Measurements from ENCODE around the gene HECA. TPM values are rescaled to one million over a fixed set of nuclear protein-coding genes. Genes with fewer than 3 reads are reported as not detected.
"Not testable (repeated sequence)": the region's sequence is repeated elsewhere in the genome, so short reads cannot be mapped to it uniquely, and the experiment has no call there.

Gene HECA
- polyA plus RNA-seq, 3 donors = 14.4 to 17.4 (median 16.0) TPM

DNA sequence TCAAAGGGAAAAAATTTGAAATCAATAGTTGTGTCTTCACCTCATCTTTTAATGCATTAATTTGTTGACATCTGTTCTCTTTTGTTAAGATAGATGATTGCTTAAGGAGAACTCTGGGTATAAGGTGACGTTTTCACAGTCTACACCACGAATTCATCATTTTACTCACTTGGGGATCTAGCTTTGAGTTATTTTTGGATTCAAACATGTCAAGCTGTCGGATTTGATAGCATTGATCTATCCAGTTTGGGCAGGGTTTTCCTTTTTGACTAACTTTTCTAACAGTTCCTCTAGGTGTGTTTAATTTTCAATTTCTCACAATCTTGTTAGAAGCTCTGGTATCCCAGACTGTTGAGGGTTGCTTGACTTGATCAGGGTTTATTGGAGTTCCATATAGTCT is 49.6 kb downstream of the HECA start:
- no peak for DNase-seq (ENCODE audit: extremely low read depth in 1 of 11, low read depth in 9 of 11, low spot score in 4 of 11)

DNA sequence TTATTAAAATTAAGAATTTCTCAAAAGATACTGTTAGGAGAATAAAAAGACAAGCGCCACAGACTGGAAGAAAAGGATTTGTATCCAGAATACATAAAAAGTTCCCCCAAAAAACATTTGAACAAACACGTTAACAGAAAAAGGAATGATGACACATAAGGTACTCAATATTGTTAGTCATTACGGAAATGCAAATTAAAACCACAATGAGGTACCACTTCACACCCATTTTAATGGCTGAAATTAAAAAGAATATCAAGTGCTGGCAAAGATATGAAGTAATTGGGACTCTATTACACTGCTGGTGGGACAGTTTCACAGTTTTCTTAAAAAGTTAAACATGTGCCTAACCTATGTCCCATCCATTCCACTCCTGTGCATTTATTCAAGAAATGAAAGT is 51.4 kb downstream of the HECA start:
- no peak for DNase-seq (ENCODE audit: extremely low read depth in 1 of 11, low read depth in 9 of 11, low spot score in 4 of 11)

DNA sequence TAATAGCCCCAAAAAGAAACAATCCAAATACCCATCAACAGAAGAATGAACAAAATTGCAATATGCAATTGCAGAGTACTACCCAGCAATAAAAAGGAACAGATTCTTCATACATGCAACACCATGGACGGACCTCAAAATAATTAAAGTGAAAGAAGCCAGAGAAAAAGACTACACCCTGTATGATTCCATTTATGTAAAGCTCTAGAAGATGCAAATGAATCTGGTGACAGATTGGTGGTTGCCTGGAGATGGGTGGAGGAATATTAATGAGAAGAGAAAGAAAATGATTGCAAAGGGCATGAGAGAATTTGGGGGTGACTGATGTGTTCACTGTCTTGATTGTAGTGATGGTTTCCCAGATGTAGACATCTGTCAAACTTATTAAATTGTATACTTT is 51.8 kb downstream of the HECA start:
- no peak for DNase-seq (ENCODE audit: extremely low read depth in 1 of 11, low read depth in 9 of 11, low spot score in 4 of 11)

DNA sequence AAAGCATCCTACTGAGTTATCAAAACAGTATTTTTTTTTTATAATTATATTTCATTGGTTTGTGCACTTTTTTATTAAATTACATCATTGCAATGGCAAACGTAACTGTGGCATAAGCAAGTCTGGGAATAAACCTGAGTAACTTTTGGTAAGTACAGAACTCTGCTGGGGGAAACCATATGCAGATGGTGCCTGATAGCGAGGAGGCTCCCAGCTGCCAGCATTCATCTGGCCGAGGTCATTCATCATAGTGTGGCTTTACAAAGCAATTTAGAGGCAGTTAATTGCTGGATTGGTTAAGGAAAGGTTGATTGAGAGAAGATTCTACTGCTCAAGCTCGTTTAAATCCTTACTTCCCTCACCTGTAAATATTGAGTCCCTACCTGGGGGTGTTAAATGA is 52.6 kb downstream of the HECA start:
- DNase-seq (ENCODE audit: extremely low read depth in 1 of 11, low read depth in 9 of 11, low spot score in 4 of 11) = no peak

DNA sequence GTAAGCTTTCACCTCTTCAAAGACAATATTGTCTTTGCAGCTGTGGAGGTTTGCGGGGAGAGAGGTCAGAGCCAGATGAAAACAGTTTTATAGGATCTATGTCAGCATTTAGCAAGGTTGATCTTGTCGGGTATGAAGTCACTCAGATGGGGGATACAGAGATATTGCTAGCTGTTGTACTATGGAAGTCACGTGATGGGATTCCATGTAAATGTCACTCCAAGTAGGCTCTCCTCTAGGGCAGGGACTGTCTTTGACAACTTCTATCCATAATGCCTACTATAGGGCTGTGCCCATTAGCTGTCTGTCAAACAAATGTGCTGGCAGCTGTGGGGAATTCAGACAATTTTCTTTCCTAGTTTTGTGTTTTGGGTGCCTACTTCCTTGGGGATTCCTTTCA is 54.8 kb downstream of the HECA start:
- DNase-seq (ENCODE audit: extremely low read depth in 1 of 11, low read depth in 9 of 11, low spot score in 4 of 11) = no peak

DNA sequence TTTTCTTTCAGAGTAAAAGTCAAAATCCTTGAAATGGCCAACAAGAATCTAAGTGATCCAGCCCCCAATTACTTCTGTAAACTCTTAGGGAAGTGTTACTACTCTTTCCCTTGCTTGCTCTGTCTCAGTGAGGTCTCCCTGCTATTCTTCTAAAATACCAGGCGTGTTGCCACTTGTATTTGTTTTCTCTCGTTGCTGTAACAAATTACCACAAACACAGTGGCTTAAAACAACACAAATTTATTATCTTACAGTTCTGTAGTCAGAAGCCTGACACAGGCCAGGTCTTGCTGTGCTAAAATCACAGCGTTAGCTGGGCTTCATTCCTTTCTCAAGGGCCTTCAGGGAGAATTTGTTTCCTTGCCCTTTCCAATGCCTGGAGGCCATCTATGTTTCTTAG is 59.9 kb downstream of the HECA start:
- DNase-seq (ENCODE audit: extremely low read depth in 1 of 11, low read depth in 9 of 11, low spot score in 4 of 11) = no peak

DNA sequence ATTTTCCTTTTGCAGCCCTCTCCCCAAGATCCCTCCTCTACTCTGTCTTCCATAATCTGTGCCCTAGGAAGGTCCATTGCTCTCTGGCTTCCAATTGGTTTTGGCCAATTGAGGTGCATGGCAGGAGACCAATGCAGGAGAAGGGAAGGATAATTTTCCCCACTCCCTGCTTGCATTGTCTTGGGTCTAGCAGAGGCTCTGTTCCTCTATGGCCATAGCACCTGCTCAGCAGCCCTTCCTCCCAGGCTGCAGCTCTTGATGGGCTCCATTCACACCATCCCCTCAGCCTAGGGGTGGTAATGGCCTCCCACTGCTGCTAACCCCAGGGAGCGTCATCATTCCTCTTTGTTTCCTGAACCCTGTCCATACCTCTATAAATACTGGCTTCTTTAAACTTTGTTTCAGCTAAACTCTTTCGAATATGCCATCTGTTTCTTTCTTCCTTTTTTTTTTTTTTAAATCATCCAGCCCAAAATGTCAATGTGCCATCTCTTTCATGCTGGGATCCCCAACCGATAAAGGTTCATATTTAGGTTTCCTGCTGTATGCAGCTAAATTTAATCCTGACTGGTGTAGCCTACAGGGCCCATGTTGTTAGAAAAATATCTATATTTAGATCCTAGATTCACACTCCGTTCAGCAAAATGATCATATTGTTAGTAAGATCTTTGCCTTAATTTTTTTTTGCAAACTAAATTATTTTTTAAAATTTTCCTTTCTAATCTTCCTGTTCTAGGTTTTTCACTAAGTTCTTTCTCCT is 63.8 kb downstream of the HECA start:
- no peak for DNase-seq (ENCODE audit: extremely low read depth in 1 of 11, low read depth in 9 of 11, low spot score in 4 of 11)

DNA sequence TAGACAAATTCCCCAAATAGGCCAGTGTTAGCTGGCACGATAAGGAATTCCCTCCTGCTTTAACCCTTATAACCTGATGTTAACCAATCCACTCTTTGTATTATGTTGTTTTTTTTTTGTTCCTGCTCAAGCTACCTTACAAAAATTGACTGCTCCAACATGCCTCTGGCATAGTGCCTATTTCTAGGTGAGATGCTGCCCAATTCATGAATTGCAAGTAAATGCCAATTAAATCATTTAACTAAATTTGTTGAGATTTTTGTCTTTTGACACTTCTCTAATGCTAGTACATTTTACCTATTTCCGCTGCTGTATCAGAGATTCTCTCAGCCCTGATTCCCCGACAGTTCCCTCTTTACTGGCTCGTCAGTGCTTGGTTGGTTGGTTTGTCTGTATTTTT is 66.5 kb downstream of the HECA start:
- DNase-seq (ENCODE audit: extremely low read depth in 1 of 11, low read depth in 9 of 11, low spot score in 4 of 11) = no peak

DNA sequence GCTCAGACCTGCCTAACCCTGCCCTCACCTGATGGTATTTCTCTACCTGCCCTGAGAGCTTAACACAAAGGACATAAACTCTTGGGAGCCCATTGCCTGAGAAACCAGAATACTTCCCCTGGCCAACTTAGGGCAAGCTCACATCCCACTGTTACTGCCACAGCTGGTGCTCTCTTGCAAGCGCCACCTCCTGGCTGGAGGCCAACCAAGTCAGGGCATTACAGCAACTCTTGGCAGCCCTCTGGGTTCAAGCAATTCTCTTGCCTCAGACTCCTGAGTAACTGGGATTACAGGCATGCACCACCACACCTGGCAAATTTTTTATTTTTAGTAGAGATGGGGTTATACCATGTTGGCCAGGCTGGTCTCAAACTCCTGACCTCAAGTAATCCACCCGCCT is 70.1 kb downstream of the HECA start:
- DNase-seq (ENCODE audit: extremely low read depth in 1 of 11, low read depth in 9 of 11, low spot score in 4 of 11) = no peak

DNA sequence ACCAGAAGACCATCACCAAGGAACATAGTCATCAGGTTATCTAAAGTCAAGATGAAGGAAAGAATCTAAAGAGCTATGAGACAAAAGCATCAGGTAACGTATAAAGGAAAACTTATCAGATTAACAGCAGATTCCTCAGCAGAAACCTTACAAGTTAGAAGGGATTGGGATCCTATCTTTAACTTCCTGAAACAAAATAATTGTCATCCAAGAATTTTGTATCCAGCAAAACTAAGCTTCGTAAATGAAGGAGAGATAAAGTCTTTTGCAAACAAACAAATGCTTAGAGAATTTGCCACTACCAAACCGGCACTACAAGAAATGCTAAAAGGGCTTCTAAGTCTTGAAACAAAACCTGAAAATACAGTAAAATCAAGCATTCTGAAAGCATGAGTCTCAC is 71.0 kb downstream of the HECA start:
- no peak for DNase-seq (ENCODE audit: extremely low read depth in 1 of 11, low read depth in 9 of 11, low spot score in 4 of 11)

DNA sequence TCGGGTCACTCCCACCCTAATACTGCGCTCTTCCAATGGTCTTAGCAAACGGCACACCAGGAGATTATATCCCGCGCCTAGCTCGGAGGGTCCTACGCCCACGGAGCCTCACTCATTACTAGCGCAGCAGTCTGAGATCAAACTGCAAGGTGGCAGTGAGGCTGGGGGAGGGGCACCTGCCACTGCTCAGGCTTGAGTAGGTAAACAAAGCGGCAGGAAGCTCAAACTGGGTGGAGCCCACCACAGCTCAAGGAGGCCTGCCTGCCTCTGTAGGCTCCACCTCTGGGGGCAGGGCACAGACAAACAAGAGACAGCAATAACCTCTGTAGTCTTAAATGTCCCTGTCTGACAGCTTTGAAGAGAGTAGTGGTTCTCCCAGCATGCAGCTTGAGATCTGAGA is 75.9 kb downstream of the HECA start:
- not testable (repeated sequence) for DNase-seq (ENCODE audit: extremely low read depth in 1 of 11, low read depth in 9 of 11, low spot score in 4 of 11)

DNA sequence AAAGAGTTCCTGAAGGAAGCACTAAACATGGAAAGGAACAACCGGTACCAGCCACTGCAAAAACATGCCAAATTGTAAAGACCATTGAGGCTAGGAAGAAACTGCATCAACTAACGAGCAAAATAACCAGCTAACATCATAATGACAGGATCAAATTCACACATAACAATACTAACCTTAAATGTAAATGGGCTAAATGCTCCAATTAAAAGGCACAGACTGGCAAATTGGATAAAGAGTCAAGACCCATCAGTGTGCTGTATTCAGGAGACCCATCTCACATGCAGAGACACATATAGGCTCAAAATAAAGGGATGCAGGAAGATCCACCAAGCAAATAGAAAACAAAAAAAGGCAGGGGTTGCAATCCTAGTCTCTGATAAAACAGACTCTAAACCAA is 77.6 kb downstream of the HECA start:
- not testable (repeated sequence) for DNase-seq (ENCODE audit: extremely low read depth in 1 of 11, low read depth in 9 of 11, low spot score in 4 of 11)

DNA sequence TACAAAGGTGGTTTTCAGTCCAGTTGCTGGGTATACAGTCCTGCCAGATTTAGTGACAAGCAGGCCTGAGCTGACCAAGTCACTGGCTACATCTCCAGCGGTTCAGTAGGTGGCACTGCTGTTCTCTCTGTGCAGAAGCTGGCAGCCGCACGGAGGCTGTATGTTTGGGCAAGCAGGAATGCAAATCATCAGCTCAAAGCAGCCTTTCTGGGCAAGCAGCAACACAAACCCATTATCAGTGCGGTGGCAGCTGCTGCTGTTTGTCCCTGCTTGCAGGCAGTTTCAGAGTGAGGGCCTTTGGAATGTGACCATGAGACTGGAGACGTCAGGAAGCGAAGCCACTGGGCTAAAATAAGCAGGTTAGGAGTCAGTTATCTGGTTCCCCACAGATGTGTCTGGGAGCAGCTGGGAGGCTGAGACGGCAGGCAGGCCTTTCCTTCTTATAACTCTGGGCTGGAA is 84.4 kb downstream of the HECA start:
- DNase-seq (ENCODE audit: extremely low read depth in 1 of 11, low read depth in 9 of 11, low spot score in 4 of 11) = peak; percentile 52 to 77 (median 57)

DNA sequence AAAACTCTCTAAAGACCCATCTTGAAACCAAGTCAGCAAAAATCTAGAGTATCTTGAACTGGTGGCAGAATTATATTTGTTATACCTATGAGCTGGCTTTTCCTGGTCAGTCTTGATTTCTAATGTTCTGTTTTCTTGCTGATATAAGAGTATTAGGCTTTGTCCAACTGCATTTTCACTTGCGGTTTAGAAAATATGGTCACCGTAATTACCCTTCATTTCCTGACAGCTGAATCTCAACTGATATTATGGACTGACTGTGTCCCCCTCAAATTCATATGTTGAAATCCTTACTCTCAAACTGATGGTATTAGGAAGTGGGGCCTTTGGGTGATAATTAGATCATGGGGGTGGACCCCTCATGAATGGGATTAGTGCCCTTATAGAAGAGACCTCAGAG is 84.9 kb downstream of the HECA start:
- DNase-seq (ENCODE audit: extremely low read depth in 1 of 11, low read depth in 9 of 11, low spot score in 4 of 11) = no peak

DNA sequence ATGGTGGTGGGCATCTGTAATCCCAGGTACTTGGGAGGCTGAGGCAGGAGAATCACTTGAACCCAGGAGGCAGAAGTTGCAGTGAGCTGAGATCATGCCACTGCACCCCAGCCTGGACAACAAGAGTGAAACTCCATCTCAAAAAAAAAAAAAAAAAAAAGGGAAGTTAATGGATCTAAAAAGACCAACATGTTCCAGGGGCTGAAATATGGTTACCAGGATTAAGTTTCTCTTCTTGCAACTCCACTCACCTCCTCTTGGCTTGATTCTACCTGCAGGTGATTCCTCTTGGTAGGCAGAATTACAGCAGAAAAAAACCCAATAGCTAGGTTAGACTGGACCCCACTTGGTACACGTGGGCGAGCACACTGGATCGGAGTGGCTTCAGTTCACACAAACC is 93.5 kb downstream of the HECA start:
- DNase-seq (ENCODE audit: extremely low read depth in 1 of 11, low read depth in 9 of 11, low spot score in 4 of 11) = not testable (repeated sequence)

Other genes with a start within 250 kb of the HECA start
- gene REPS1, start 146.8 kb upstream of the HECA start, polyA plus RNA-seq (ENCODE audit: insufficient read length in 3 of 3) = 10 to 100 TPM; 58.3 to 78.5 (median 75.4) TPM
- gene ABRACL, start 106.3 kb upstream of the HECA start, polyA plus RNA-seq (ENCODE audit: insufficient read length in 3 of 3) = 10 to 100 TPM; 38.1 to 50.4 (median 46.1) TPM
- gene TXLNB, start 156.9 kb downstream of the HECA start, polyA plus RNA-seq (ENCODE audit: insufficient read length in 3 of 3) = 1 to 10 TPM; 2.2 to 2.5 (median 2.4) TPM
- gene CITED2, start 239.6 kb downstream of the HECA start, polyA plus RNA-seq (ENCODE audit: insufficient read length in 3 of 3) = 100 to 1,000 TPM; 155 to 192 (median 177) TPM

Data from renal cortex interstitium (tissue), 11 donors.